Subcutaneous adipose tissue (tissue), 4 donors: Measurements from ENCODE around the gene CRYBA4. TPM values are rescaled to one million over a fixed set of nuclear protein-coding genes. Genes with fewer than 3 reads are reported as not detected.

Experiments
- CTCF ChIP-seq: fragments of 450-650 bp; IDR thresholded peaks from one replicate; pipeline ENCODE4 v1.5.1; 2016; ENCODE audit warnings: low read depth, mild to moderate bottlenecking, control low read depth, antibody characterized with exemption, moderate library complexity
- total RNA-seq, 4 donors: library from RNA; depleted of rRNA; stranded (reverse); fragments of >200 nt; gene quantifications; one replicate each; pipeline ENCODE4 v1.1.0, GENCODE V29; 2016

The CRYBA4 gene
- total RNA-seq, 4 donors from 2014 or later = not detected

DNA sequence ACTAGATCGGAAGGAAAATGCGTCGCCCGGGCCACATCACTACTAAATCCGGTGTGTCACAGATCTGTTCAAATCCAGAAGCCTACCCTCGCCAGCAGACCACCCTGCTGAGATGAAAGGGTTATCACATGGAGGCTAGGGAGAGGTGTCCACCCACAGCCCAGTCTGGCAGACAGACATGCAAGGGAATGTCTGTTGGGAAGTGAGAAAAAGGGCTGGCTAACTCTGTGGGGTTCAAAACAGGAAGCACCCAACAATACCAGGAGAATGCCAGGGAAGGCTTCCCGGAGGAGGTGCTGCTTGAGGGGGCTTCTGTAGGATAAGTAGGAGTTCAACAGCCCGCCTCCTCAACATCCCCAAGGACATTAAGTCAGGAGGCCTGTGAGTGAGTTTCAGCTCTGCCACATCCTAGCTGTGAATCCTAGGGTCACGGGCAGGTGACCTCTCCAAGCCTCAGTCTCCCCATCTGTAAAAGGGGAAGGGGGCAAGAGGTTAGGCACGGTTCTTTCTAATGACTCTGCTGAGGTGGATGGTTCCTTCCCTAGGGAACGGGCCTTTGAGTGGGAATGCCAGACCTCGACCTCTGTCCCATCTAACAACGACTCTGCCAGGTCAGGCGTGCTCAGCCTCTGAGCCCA lies 32.9 kb upstream of the CRYBA4 start:
- TF ChIP-seq CTCF = no peak

DNA sequence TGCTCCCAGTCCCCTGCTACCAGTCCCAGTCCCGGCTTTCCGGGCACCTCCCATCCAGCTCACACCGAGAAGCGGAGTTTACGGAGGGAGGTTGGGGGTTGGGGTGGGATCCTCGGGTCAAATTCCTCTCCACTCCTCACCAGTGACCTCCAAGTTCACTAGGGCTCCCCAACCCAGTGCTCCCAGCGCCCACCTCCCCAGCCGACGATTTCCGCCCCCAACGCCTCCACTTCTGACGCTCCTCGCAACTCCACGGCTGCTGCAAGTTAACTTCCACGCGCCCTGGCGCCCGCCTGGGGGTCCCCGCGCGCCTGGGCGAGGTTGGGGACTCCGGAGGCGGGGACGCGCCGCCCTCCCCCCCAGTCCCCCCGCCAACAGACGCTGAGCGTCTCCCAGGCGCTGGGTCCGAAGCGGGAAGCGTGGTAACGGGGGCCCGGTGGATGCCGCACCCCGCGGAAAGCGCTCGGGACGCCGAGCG lies 32.4 kb upstream of the CRYBA4 start:
- no peak for TF ChIP-seq CTCF

GRCh38 chr22:26589845-26590736 lies 31.7 kb upstream of the CRYBA4 start, which contains the start of gene TPST2:
Gene TPST2 (minus strand): TSS chr22:26590132. CDS start chr22:26541630, 48,502 bp downstream.
- no peak for TF ChIP-seq CTCF

GRCh38 chr22:26592421-26592891 lies 29.3 kb upstream of the CRYBA4 start:
- TF ChIP-seq CTCF = no peak

DNA sequence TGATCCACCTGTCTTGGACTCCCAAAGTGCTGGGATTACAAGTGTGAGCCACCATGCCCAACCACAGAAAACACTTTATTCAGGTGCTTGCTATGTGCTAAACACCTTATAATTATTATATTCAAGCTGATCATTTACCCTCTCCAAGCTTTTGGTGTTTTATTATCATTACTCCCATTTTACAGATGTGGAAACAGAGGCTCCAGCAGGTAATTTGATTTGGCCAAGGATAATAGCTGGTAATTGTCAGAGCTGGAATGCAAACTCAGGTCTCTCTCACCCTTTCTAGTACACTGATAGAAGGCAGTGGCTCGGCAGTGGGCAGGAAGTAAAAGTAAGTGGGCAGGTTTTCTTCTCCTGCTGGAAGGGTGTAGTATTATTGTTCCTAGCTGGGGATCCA lies 28.0 kb upstream of the CRYBA4 start:
- TF ChIP-seq CTCF = no peak

GRCh38 chr22:26597026-26597425 lies 24.7 kb upstream of the CRYBA4 start:
- TF ChIP-seq CTCF = no peak

DNA sequence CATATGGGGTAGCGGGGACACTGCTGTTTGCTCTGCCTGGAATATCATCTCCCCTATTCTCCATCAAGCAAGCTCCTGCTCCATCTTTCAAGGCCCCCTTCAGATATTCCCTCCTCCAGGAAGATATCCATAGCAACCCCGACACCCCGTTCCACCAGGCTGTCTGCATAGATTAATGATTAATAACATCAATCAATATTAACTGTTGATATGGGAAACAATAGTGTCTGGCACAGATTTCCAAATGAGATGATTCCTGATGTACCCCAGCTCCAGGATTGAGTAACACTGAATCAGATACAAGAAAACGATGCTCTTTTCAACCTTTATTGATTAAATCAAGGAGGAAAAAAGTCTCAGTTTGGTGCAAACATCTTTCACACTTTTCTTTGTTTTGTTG lies 24.3 kb upstream of the CRYBA4 start:
- TF ChIP-seq CTCF = no peak
